Spleen (tissue), 11 donors: ENCODE results near the gene TNS4. TPM values are rescaled to one million over a fixed set of nuclear protein-coding genes. Genes with fewer than 3 reads are reported as not detected.

Experiments used
- DNase-seq: peaks from one replicate; pipeline ENCODE4 v3.0.0-alpha.2; 2020
- H3K27ac ChIP-seq, 8 donors: fragments of 200-600 bp; sonication (generic) in 7 of 8; 1 replicate in 4 of 8; 2 replicates in 4 of 8; pipeline versions ENCODE4 v1.5.0 to v1.8.0; 2016 to 2021; ENCODE audit warnings: inconsistent platforms in 4 of 8, mild to moderate bottlenecking in 4 of 8, moderate library complexity in 1 of 8
- H3K27me3 ChIP-seq, 7 donors: fragments of 200-600 bp; sonication (generic) in 6 of 7; replicated peaks in 1 of 7; 1 replicate in 4 of 7; 2 replicates in 3 of 7; pipeline versions ENCODE4 v1.5.0 to v1.8.0; 2016 to 2021; ENCODE audit warnings: inconsistent platforms in 3 of 7, mild to moderate bottlenecking in 1 of 7
- H3K36me3 ChIP-seq, 6 donors: fragments of 200-600 bp; sonication (generic) in 5 of 6; 1 replicate in 4 of 6; 2 replicates in 2 of 6; pipeline versions ENCODE4 v1.5.0 to v1.8.0; 2016 to 2021; ENCODE audit warnings: inconsistent platforms in 2 of 6
- H3K4me1 ChIP-seq, 6 donors: fragments of 200-600 bp; sonication (generic) in 5 of 6; 1 replicate in 3 of 6; 2 replicates in 3 of 6; pipeline versions ENCODE4 v1.5.0 to v1.8.0; 2016 to 2021; ENCODE audit warnings: inconsistent platforms in 3 of 6
- H3K4me3 ChIP-seq, 8 donors: fragments of 200-600 bp; sonication (generic) in 7 of 8; 1 replicate in 4 of 8; 2 replicates in 4 of 8; pipeline versions ENCODE4 v1.5.0 to v1.8.0; 2016 to 2021; ENCODE audit warnings: inconsistent platforms in 4 of 8, mild to moderate bottlenecking in 4 of 8, moderate library complexity in 2 of 8
- H3K9me3 ChIP-seq, 8 donors: fragments of 200-600 bp; sonication (generic) in 7 of 8; 1 replicate in 4 of 8; 2 replicates in 4 of 8; pipeline versions ENCODE4 v1.5.0 to v1.8.0; 2016 to 2021; ENCODE audit warnings: inconsistent platforms in 4 of 8
- CTCF ChIP-seq, 11 experiments: fragments of 200-600 bp in 7 of 11; fragments of 450-650 bp in 4 of 11; sonication (generic) in 4 of 11; IDR thresholded peaks in 8 of 11; conservative IDR thresholded peaks in 3 of 11; 1 replicate in 7 of 11; 2 replicates in 4 of 11; pipeline versions ENCODE4 v1.4.0 to v1.8.0; 2016 to 2021; ENCODE audit warnings: antibody characterized with exemption in 11 of 11, inconsistent platforms in 4 of 11, mild to moderate bottlenecking in 1 of 11
- POLR2A ChIP-seq, 3 donors: fragments of 450-650 bp; IDR thresholded peaks; one replicate each; pipeline ENCODE4 v1.5.1; 2017; ENCODE audit warnings: antibody characterized with exemption in 3 of 3, mild to moderate bottlenecking in 1 of 3
- POLR2AphosphoS5 ChIP-seq, 3 donors: sonication (generic); formaldehyde crosslinking; IDR thresholded peaks; one replicate each; pipeline ENCODE4 v1.5.1; 2017; ENCODE audit warnings: antibody characterized with exemption in 3 of 3
- WGBS, 5 donors: extraction: QIAGEN DNeasy Blood & Tissue Kit in 3 of 5; methylation state at CpG; one replicate each; pipeline versions ENCODE4 v1.1.5 to v1.1.7; 2013 to 2018; 5-methylcytosine and 5-hydroxymethylcytosine counted together
- intact Hi-C: fragments of 100-400 bp; cut with DNase I; formaldehyde crosslinking; loops from one replicate; pipeline ENCODE4 v1.15.0; 2023; ENCODE audit warnings: low total_unique reads
- polyA plus RNA-seq, 3 donors: library from polyadenylated mRNA; stranded (reverse); fragments of 200-250 nt; gene quantifications; one replicate each; pipeline ENCODE4 v1.2.1, GENCODE V29; 2013
- total RNA-seq, 7 donors: library from RNA; depleted of rRNA in 3 of 7; stranded (reverse); fragments of >200 nt in 3 of 7; fragmentation: NEBNext Ultra II Directional in 4 of 7; extraction: Animal tissue kit (Norgen Biotek cat#: 25700) in 4 of 7; gene quantifications; one replicate each; pipeline versions ENCODE4 v1.1.0 to v1.2.1, GENCODE V29; 2016 to 2021
- donor health status: healthy with polysubstance abuse.
- donor health status: DM: no; HTN: no; CAD: no; lungs with moderate emphysema.
- donor health status: DM: no; HTN: no; CAD: no.
- donor health status: Bipolar disorder and iron deficiency.
- donor health status: healthy.
- donor health status: DM: no; HTN: no; CAD: no.
- donor health status: DM: yes; HTN: yes; CAD: no.

TNS4 gene
- total and polyA plus RNA-seq, 10 donors: 0.14 to 1.3 (median 0.37) TPM; not detected in 1

- peaks cover 10 to 45% (median 26%) of the 10 kb centered on the region in 6 donors for H3K4me1 ChIP-seq
- H3K9me3 ChIP-seq: no peaks in the 10 kb centered on the region
- WGBS, 5 donors: 74 to 86% (median 82%) methylated on average over 7 of the region's 7 CpGs
- intact Hi-C loops: no loop called here
- no peak for DNase-seq
- H3K27me3 ChIP-seq: no peaks in the 10 kb centered on the region
- H3K4me3 ChIP-seq: no peak overlapping the region
- TF ChIP-seq CTCF (IDR thresholded peaks at IDR 0.05 in 8 of 11, conservative IDR thresholded peaks at IDR 0.05 in 3 of 11): no peak
- no peak for TF ChIP-seq POLR2AphosphoS5 (IDR thresholded peaks at IDR 0.05)
- TF ChIP-seq POLR2A (IDR thresholded peaks at IDR 0.05): no peak
- no peaks in the 10 kb centered on the region for H3K36me3 ChIP-seq
- peak overlapping the region in 7 of 8 donors; percentile 46 to 77 (median 57) for H3K27ac ChIP-seq
These were observed 16.4 kb downstream of the TNS4 start for GRCh38 chr17:40484973-40485530.

- no peaks in the 10 kb centered on the region for H3K9me3 ChIP-seq
- WGBS, 5 donors: 77 to 92% (median 87%) methylated on average over 10 to 18 of the region's 18 CpGs
- no peaks in the 10 kb centered on the region for H3K36me3 ChIP-seq
- no peaks in the 10 kb centered on the region for H3K27me3 ChIP-seq
- intact Hi-C loops: no loop called here
- H3K27ac ChIP-seq: peak overlapping the region in 2 of 8 donors; percentile 61 to 77
- peaks cover 14 to 45% (median 26%) of the 10 kb centered on the region in 6 donors for H3K4me1 ChIP-seq
- no peak overlapping the region for H3K4me3 ChIP-seq
- no peak for TF ChIP-seq POLR2A (IDR thresholded peaks at IDR 0.05)
- TF ChIP-seq CTCF (IDR thresholded peaks at IDR 0.05 in 8 of 11, conservative IDR thresholded peaks at IDR 0.05 in 3 of 11): no peak
- no peak for TF ChIP-seq POLR2AphosphoS5 (IDR thresholded peaks at IDR 0.05)
- DNase-seq: no peak
These were observed 17.0 kb downstream of the TNS4 start for GRCh38 chr17:40484285-40484972.

- TF ChIP-seq CTCF (IDR thresholded peaks at IDR 0.05 in 8 of 11, conservative IDR thresholded peaks at IDR 0.05 in 3 of 11) (no peak), POLR2A (IDR thresholded peaks at IDR 0.05) (no peak), POLR2AphosphoS5 (IDR thresholded peaks at IDR 0.05) (no peak)
- intact Hi-C loops: no loop called here
- H3K4me1 ChIP-seq: peaks cover 14 to 48% (median 26%) of the 10 kb centered on the region in 6 donors
- H3K36me3 ChIP-seq: no peaks in the 10 kb centered on the region
- WGBS, 5 donors: 90 to 98% (median 91%) methylated on average over 4 of the region's 4 CpGs
- no peak for DNase-seq
- H3K27ac ChIP-seq: no peak overlapping the region
- H3K9me3 ChIP-seq: no peaks in the 10 kb centered on the region
- no peak overlapping the region for H3K4me3 ChIP-seq
- no peaks in the 10 kb centered on the region for H3K27me3 ChIP-seq
These were observed 17.7 kb downstream of the TNS4 start for GRCh38 chr17:40483679-40484078.

GRCh38 chr17:40482722-40483121 lies 18.7 kb downstream of the TNS4 start:
- 85 to 93% (median 90%) methylated on average over 5 to 6 of the region's 6 CpGs for WGBS, 5 donors
- TF ChIP-seq CTCF (IDR thresholded peaks at IDR 0.05 in 8 of 11, conservative IDR thresholded peaks at IDR 0.05 in 3 of 11): no peak
- no peak for TF ChIP-seq POLR2AphosphoS5 (IDR thresholded peaks at IDR 0.05)
- TF ChIP-seq POLR2A (IDR thresholded peaks at IDR 0.05): no peak
- H3K9me3 ChIP-seq: no peaks in the 10 kb centered on the region
- no peak overlapping the region for H3K4me3 ChIP-seq
- intact Hi-C loops: no loop called here
- H3K27ac ChIP-seq: no peak overlapping the region
- no peaks in the 10 kb centered on the region for H3K36me3 ChIP-seq
- DNase-seq: no peak
- no peaks in the 10 kb centered on the region for H3K27me3 ChIP-seq
- peaks cover 14 to 53% (median 26%) of the 10 kb centered on the region in 6 donors for H3K4me1 ChIP-seq
